Endodermal cell (in vitro differentiated cells): Measurements from ENCODE around the gene TBC1D3B. TPM values are rescaled to one million over a fixed set of nuclear protein-coding genes. Genes with fewer than 3 reads are reported as not detected.

Experiments used
- DNase-seq: peaks from one replicate; pipeline ENCODE4 v3.0.0-alpha.2; 2017
- H3K27ac ChIP-seq: 2 replicates; pipeline ENCODE4 v1.5.1; 2013; ENCODE audit warnings: mild to moderate bottlenecking, low read depth, low read length, moderate library complexity
- H3K27me3 ChIP-seq: 2 replicates; pipeline ENCODE4 v1.6.1; 2013; ENCODE audit warnings: mild to moderate bottlenecking, low read length, moderate library complexity; ENCODE audit not compliant: insufficient read depth, control insufficient read depth, poor library complexity, severe bottlenecking
- H3K36me3 ChIP-seq: 2 replicates; pipeline ENCODE4 v1.7.0; 2013; ENCODE audit warnings: mild to moderate bottlenecking, low read length, moderate library complexity; ENCODE audit not compliant: control insufficient read depth, insufficient read depth
- H3K4me1 ChIP-seq: one replicate; pipeline ENCODE4 v1.7.0; 2013; ENCODE audit warnings: low read length; ENCODE audit not compliant: control insufficient read depth, insufficient read depth
- H3K4me3 ChIP-seq: 2 replicates; pipeline ENCODE4 v1.5.1; 2013; ENCODE audit warnings: mild to moderate bottlenecking, low read length, moderate library complexity
- H3K9ac ChIP-seq: 2 replicates; pipeline ENCODE4 v1.6.1; 2013; ENCODE audit warnings: mild to moderate bottlenecking, low read length, moderate library complexity; ENCODE audit not compliant: poor library complexity, severe bottlenecking; ENCODE audit errors: extremely low read depth
- H3K9me3 ChIP-seq: 2 replicates; pipeline ENCODE4 v1.6.1; 2013; ENCODE audit warnings: mild to moderate bottlenecking, low read length, moderate library complexity; ENCODE audit not compliant: control insufficient read depth
- H3K27ac Mint-ChIP-seq: 2 replicates; pipeline ENCODE4 v1.8.0; 2020; ENCODE audit warnings: mixed read lengths
- H3K27me3 Mint-ChIP-seq: 2 replicates; pipeline ENCODE4 v1.8.0; 2021; ENCODE audit warnings: mild to moderate bottlenecking, mixed read lengths; ENCODE audit not compliant: insufficient read depth
- H3K36me3 Mint-ChIP-seq: 2 replicates; pipeline ENCODE4 v1.8.0; 2020; ENCODE audit warnings: low read depth, mixed read lengths
- H3K4me1 Mint-ChIP-seq: 2 replicates; pipeline ENCODE4 v1.8.0; 2020; ENCODE audit warnings: mixed read lengths
- H3K4me3 Mint-ChIP-seq: 2 replicates; pipeline ENCODE4 v1.8.0; 2020; ENCODE audit warnings: mild to moderate bottlenecking, moderate library complexity, mixed read lengths
- H3K9me3 Mint-ChIP-seq: 2 replicates; pipeline ENCODE4 v1.8.0; 2020; ENCODE audit warnings: mild to moderate bottlenecking, mixed read lengths
- CTCF ChIP-seq: fragments of 200-600 bp; sonication (generic); conservative IDR thresholded peaks from 2 replicates; pipeline ENCODE4 v1.5.0; 2021; ENCODE audit warnings: antibody characterized with exemption, mild to moderate bottlenecking
- WGBS, 2 experiments: methylation state at CpG; one replicate each; pipeline versions ENCODE4 v1.1.5 to v1.1.7; 2013; ENCODE audit warnings: missing lambda C conversion rate in 2 of 2, mixed read lengths in 1 of 2; ENCODE audit not compliant: insufficient coverage in 1 of 2, insufficient read length in 1 of 2; 5-methylcytosine and 5-hydroxymethylcytosine counted together
- total RNA-seq, 2 donors: library from RNA; stranded (reverse); fragmentation: NEBNext Ultra II Directional in 1 of 2; extraction: Animal tissue kit (Norgen Biotek cat#: 25700) in 1 of 2; gene quantifications; 2 replicates in 1 of 2; 3 replicates in 1 of 2; pipeline ENCODE4 v1.2.1, GENCODE V29; 2021

Gene TBC1D3B
- total RNA-seq, 2 donors from 2014 or later: 13.1 to 18.4 TPM

GRCh38 chr17:36120221-36120620, 56.2 kb downstream of the TBC1D3B start:
- no peaks in the 10 kb centered on the region for H3K4me1 Mint-ChIP-seq
- H3K9ac ChIP-seq: no peak overlapping the region
- H3K27ac ChIP-seq: no peak overlapping the region
- TF ChIP-seq CTCF: no peak
- H3K27me3 Mint-ChIP-seq: peaks cover 6% of the 10 kb centered on the region
- H3K27ac Mint-ChIP-seq: no peak overlapping the region
- peaks cover 14% of the 10 kb centered on the region for H3K9me3 ChIP-seq
- peaks cover 5% of the 10 kb centered on the region for H3K9me3 Mint-ChIP-seq
- DNase-seq: no peak
- H3K4me1 ChIP-seq: no peaks in the 10 kb centered on the region
- no peaks in the 10 kb centered on the region for H3K27me3 ChIP-seq
- H3K4me3 ChIP-seq: no peak overlapping the region
- no peaks in the 10 kb centered on the region for H3K36me3 Mint-ChIP-seq
- no peaks in the 10 kb centered on the region for H3K36me3 ChIP-seq
- 92 to 100% methylated on average over 1 to 2 of the region's 3 CpGs for WGBS, 2 experiments
- no peak overlapping the region for H3K4me3 Mint-ChIP-seq

GRCh38 chr17:36118477-36119353, 57.7 kb downstream of the TBC1D3B start:
- H3K27ac Mint-ChIP-seq: no peak overlapping the region
- peak; percentile 12 for TF ChIP-seq CTCF
- no peaks in the 10 kb centered on the region for H3K36me3 ChIP-seq
- H3K27me3 Mint-ChIP-seq: peaks cover 10% of the 10 kb centered on the region
- H3K4me3 ChIP-seq: no peak overlapping the region
- no peaks in the 10 kb centered on the region for H3K36me3 Mint-ChIP-seq
- H3K4me1 ChIP-seq: no peaks in the 10 kb centered on the region
- peaks cover 4% of the 10 kb centered on the region for H3K9me3 Mint-ChIP-seq
- no peak overlapping the region for H3K27ac ChIP-seq
- H3K9ac ChIP-seq: no peak overlapping the region
- no peaks in the 10 kb centered on the region for H3K9me3 ChIP-seq
- H3K4me3 Mint-ChIP-seq: no peak overlapping the region
- DNase-seq: no peak
- H3K4me1 Mint-ChIP-seq: no peaks in the 10 kb centered on the region
- H3K27me3 ChIP-seq: no peaks in the 10 kb centered on the region
- 91 to 96% methylated on average over 11 of the region's 12 CpGs for WGBS, 2 experiments

- no peaks in the 10 kb centered on the region for H3K36me3 Mint-ChIP-seq
- H3K9me3 Mint-ChIP-seq: peaks cover 4% of the 10 kb centered on the region
- no peak for TF ChIP-seq CTCF
- no peak overlapping the region for H3K4me3 Mint-ChIP-seq
- no peak overlapping the region for H3K27ac Mint-ChIP-seq
- 64 to 96% methylated on average over 3 of the region's 5 CpGs for WGBS, 2 experiments
- H3K9ac ChIP-seq: no peak overlapping the region
- no peaks in the 10 kb centered on the region for H3K36me3 ChIP-seq
- H3K4me3 ChIP-seq: no peak overlapping the region
- H3K4me1 ChIP-seq: no peaks in the 10 kb centered on the region
- no peaks in the 10 kb centered on the region for H3K4me1 Mint-ChIP-seq
- H3K27me3 Mint-ChIP-seq: peaks cover 10% of the 10 kb centered on the region
- H3K27me3 ChIP-seq: no peaks in the 10 kb centered on the region
- no peak overlapping the region for H3K27ac ChIP-seq
- no peaks in the 10 kb centered on the region for H3K9me3 ChIP-seq
- no peak for DNase-seq
Observed at GRCh38 chr17:36117505-36118382, 58.7 kb downstream of the TBC1D3B start.

Other genes starting within 250 kb of the TBC1D3B start
- 10 to 100 TPM in 1 of 2 donors, 1 to 10 TPM in 1; 5.3 to 14.2 TPM for gene RDM1, start 245.9 kb downstream of the TBC1D3B start, total RNA-seq
- gene LYZL6, start 232.9 kb downstream of the TBC1D3B start, total RNA-seq: not detected
- not detected for gene CCL16, start 195.1 kb downstream of the TBC1D3B start, total RNA-seq
- gene CCL14, start 189.9 kb downstream of the TBC1D3B start, total RNA-seq: not detected
- gene CCL15, start 175.1 kb downstream of the TBC1D3B start, total RNA-seq: not detected
- gene CCL23, start 158.7 kb downstream of the TBC1D3B start, total RNA-seq: not detected
- gene CCL18, start 112.4 kb downstream of the TBC1D3B start, total RNA-seq: not detected
- not detected for gene CCL3, start 86.5 kb downstream of the TBC1D3B start, total RNA-seq
- not detected for gene CCL4, start 72.8 kb downstream of the TBC1D3B start, total RNA-seq
- 1 to 10 TPM in 1 of 2 donors, under 1 TPM in 1; 0.35 to 2.0 TPM for gene CCL3L1, start 20.1 kb upstream of the TBC1D3B start, total RNA-seq
- not detected for gene CCL4L2, start 34.4 kb upstream of the TBC1D3B start, total RNA-seq
- under 1 TPM in 1 of 2 donors, not detected in 1; 0.75 TPM for gene TBC1D3I, start 87.9 kb upstream of the TBC1D3B start, total RNA-seq
- gene TBC1D3G, start 147.2 kb upstream of the TBC1D3B start, total RNA-seq: not detected
- gene TBC1D3H, start 211.8 kb upstream of the TBC1D3B start, total RNA-seq: under 1 TPM in 1 of 2 donors, not detected in 1; 0.97 TPM